Amniotic stem cell (primary cell): Measurements from ENCODE around the gene PRCC.

ENCODE experiments used
- DNase-seq: peaks from one replicate; lab custom pipeline; 2025; lab: John Stamatoyannopoulos, UW

Gene PRCC

DNA sequence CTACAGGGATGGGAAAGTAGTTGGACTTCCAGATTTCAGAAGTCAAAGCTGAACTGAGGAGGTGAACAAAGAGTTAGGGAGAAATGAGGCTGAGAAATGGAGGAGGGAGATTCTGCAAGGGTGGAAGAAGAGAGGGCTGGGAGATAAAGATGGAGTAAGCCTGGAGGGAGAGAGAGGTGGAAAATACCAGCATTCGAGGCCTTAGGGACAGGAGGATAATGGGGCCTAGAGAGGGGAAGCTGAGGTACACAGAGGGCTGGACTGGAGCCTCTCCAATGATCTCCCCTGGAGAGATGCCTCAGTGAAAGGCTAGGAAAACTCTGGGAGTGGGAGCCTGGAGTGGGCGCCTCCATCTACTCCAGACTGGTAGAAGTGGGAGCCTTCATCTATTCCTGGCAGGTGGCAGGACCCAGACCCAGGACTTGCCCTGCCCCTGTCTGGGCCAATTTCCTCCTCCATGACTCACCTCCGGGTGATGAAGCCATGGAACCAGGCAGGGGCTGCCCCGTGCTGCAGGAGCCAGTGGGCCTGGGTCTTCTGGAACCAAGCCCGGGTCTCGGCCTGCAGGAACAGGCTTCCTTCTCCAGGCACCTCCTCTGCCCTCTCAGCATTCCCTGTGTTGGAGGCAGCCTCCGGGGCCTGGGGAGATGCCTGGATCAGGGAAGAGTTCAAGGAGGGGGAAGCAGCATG is 47.4 kb downstream of the PRCC start:
- no peak for DNase-seq

DNA sequence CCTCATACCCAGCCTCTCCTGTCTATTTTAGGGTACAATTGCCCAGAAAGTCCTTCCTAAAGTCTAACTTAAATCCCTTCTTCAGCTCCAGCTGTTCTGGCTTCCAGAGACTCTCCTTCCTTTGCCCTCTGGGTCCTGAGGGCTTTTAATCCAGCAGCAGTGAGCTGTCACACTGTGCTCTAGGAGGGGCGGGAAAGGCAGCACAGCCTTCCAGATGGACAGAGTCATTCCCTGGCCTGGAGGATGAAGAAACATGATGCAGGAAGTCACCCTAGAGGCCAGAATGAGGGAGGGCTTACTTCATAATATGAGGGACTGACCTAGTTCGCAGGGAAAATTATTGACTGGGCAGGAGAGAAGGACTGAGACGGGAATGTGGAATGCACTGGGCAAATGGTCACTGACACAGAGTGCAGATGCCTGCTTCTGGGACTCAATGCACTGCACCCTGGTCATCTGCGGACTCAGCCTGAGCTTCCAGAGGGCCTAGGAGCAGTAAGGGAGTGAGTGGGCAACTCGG is 48.0 kb downstream of the PRCC start:
- peak; percentile 30 for DNase-seq

DNA sequence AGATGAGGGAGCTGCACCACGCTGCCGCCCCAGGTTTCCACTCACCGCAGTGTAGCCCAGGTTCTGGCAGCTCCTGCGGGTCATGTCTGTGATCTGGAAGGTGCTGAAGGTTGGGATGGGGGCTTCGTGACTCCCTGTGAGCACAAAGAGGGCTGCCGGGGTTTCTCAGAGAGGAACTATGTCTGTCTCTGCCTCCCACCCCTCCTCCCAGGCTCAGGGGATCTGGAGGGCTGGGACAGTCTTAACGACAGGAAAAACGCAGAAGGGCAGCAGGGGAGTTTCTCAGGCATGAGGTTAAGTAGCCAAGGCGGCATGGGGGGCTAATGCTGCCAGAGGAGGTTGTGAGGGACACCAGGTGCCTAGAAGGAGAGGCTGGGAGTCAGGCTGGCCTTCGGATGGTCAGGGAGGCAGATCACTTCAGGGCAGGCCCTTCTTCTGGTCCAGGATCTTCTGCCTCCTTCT is 48.7 kb downstream of the PRCC start:
- DNase-seq = no peak

DNA sequence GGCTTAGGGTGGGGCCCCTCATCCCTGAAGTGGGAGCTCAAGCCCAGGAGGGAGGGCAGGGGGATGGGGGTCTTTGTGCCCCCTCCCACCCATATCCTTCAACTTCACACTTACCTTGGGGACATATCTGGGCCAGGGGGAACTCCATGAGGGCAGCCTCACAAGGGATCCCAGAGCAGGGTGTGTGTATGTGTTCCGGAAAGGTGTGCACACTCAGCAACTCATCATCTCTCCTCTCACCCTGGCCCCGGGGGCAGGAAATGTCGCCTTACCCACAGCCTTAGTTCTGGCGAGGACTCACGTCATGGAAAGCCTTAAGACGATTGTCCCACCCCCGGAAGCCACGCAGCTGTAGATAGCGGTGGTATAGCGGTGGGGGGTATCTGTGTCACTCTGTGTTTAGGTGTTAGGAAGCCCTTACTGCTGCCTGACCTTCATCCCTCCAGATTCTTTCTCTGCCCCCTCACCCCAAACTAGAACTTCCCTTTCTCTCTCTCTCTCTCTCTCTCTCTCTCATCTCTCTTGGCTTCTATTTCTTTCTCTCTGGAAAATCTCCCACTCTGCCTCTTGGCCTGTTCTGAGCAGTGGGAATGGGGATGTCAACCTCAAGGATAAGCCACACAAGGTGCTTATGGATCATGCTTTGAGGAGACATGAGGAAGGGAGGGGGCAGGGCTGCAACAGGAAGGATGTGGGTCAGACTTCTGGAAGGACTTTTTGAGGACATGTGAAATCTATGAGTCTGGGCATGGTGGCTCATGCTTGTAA is 49.4 kb downstream of the PRCC start, which contains the start of gene SH2D2A:
Gene SH2D2A (minus strand): TSS at position 288 of the 768 bp plus-strand sequence. CDS start 140 bp downstream, at position 148.
- no peak for DNase-seq

DNA sequence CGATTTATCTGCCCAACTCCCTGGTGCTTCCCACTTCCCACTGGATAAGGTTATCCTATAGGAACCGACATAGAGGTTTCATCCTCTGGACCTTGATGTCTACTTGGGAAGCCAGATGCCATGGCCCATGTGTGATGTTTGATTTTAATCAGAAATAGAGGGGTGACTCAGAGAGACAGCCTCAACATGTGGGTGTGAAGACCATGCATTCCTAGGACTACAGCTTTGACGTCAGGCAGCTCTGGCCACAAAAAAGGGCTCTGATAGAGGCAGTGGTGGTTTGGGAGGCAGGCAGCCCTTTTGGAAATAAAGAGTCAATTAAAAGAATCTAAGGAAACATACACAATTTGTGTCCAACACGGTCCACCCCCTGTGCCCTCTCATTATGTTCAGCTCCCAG is 54.5 kb downstream of the PRCC start:
- DNase-seq = no peak

DNA sequence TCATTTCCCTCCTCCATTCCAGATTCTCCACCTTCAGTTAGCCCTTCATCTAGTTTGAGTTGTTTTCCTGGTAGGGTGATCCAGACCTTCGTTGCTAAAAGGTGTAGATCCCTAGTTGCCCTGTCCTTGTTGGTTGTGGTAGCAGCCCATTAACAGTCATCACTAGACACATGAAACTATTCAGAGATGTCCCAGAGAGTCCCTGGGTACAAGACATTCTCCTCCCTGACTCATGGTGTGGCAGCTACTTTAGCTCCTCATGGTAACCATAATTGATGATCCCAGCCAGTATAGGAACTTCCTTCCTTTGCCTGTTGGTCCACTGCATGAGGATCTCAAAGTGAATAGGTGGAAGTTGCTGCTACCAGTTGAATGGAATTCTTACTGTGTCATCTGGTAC is 55.3 kb downstream of the PRCC start:
- DNase-seq = no peak

DNA sequence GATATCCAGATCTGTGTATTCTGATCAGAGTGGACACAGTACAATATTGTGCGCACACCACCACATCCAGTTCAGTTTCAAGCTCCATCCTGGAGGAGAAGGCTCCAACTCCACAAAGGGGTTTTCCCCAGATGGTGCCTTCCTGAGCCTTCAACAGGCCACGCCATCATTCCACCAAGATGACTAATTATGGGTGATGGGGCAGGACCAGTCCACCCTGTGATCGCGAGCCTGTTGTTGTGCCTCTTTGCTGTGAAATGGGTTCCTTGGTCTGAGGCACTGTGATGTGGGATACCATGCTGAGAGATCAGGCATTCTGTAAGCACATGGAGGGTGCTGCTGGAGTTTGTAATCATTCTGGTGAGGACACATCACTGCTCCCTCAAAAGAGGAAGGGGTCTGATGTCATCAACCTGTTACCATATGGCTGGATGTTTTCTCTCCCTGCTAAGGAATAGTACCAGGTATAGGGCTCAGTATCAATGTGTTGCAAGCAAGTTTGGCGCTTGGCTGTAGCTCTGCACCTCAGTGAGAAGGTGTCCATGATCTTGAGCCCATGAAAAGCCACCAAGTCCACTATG is 56.0 kb downstream of the PRCC start:
- no peak for DNase-seq

- no peak for DNase-seq
Observed at GRCh38 chr1:156826630-156827029, 59.3 kb downstream of the PRCC start.

GRCh38 chr1:156828400-156829124 is 61.2 kb downstream of the PRCC start:
- no peak for DNase-seq

GRCh38 chr1:156832434-156832833 is 65.1 kb downstream of the PRCC start:
- DNase-seq = no peak

DNA sequence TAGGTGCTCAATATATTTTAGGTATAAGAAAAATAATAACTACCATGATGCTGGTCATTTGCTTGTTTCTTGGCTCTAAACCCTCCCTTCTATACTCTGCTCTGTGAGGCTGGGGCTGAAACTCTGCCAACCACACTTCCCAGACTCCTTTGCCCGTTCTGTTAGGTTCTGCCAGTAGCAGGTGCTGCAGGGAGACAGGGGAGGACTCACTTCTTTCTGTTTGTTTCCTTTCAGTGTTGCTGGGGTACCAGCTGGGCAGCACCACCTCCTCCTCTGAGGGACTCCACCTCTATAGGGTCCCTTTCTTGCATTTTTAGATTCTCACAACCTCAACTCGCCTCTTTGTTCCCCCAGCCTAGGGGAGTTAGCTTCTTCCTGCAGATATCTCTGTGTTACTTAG is 66.3 kb downstream of the PRCC start:
- DNase-seq = no peak

- DNase-seq = no peak
Observed at GRCh38 chr1:156834322-156834721, 67.0 kb downstream of the PRCC start.

GRCh38 chr1:156836041-156836654 is 68.8 kb downstream of the PRCC start:
- no peak for DNase-seq

DNA sequence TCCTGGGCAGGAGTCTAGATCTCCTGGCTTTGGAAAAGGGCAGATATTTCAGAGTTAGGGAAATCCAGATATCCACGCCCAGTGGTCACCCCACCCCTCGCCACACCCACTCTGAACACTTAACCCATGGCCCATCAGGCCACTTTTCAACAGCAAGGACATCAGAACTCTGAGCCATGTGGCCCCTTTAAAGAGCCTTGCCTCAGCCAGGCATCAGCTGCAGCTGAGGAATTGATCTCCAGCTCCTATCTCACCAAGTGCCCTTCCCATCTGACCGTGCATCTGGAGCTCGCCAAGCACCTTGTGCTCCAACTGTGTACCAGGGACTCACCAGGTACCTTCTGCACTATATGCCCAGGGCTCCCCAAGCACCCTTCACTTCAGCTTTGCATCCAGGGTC is 69.6 kb downstream of the PRCC start:
- no peak for DNase-seq

- DNase-seq = no peak
Observed at GRCh38 chr1:156838972-156839371, 71.6 kb downstream of the PRCC start.

- no peak for DNase-seq
Observed at GRCh38 chr1:156839426-156840109, 72.2 kb downstream of the PRCC start.

GRCh38 chr1:156840186-156840897 is 73.0 kb downstream of the PRCC start:
- no peak for DNase-seq

GRCh38 chr1:156840898-156841279 is 73.6 kb downstream of the PRCC start:
- no peak for DNase-seq

GRCh38 chr1:156841295-156841855 is 74.0 kb downstream of the PRCC start:
- DNase-seq = no peak
